ENCODE data around the gene FMO1. TPM values are rescaled to one million over a fixed set of nuclear protein-coding genes. Genes with fewer than 3 reads are reported as not detected.

Gene FMO1
- total and polyA plus RNA-seq, 2 of the 8 experiments (the other 6 are each of a cell fraction or from before 2014, with no cell fraction given), result 0.11 TPM; not detected in 1

DNA sequence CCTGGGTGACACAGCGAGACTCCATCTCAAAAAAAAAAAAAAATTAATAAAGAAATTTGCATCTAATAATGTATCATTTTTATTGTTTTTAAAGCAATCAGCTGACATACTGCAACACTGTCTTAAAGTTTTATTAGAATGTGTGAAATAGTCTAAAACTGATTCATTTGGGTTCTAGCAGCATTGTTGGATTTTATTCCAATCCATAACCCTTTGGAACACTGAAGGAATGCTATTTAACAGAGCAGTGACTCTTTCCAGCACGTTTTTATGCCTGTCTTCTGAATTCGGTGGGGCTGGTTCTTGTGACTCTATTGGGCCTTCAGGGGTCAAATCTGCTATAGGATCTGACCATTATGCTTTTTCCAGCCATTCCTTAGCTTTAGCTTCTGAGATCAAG, 47.5 kb downstream of the FMO1 start (continued):
- TF ChIP-seq SUZ12 (IDR thresholded peaks at IDR 0.05; ENCODE audit: low read length), result no peak
- TF ChIP-seq SIN3A (conservative IDR thresholded peaks at IDR 0.05 in 1 of 2, IDR thresholded peaks at IDR 0.05 in 1 of 2; ENCODE audit: low read depth in 1 of 2, low read length in 2 of 2), result no peak
- TF ChIP-seq EGR1 (IDR thresholded peaks at IDR 0.05; ENCODE audit: borderline replicate concordance, low read depth, low read length), result no peak
- TF ChIP-seq E2F6 (IDR thresholded peaks at IDR 0.05), result no peak

Measured in H1 (cell line).